GM21576 (cell line): Measurements from ENCODE around the gene PTPRR.

Experiments used
- ATAC-seq: cut with Tn5 transposase; IDR thresholded peaks from one replicate; pipeline ENCODE4 v1.9.1; 2021; ENCODE audit warnings: mild to moderate bottlenecking, moderate library complexity; ENCODE audit not compliant: unreplicated experiment

The PTPRR gene

GRCh38 chr12:70648831-70649230, 271.7 kb downstream of the PTPRR start:
- no peak for ATAC-seq

- ATAC-seq: no peak
Measured at GRCh38 chr12:70648191-70648590, 272.3 kb downstream of the PTPRR start.

- no peak for ATAC-seq
Measured at GRCh38 chr12:70646850-70647249, 273.7 kb downstream of the PTPRR start.

GRCh38 chr12:70645494-70646317, 274.8 kb downstream of the PTPRR start:
- peak; percentile 79 for ATAC-seq

GRCh38 chr12:70644861-70645260, 275.7 kb downstream of the PTPRR start:
- ATAC-seq: no peak

- ATAC-seq: no peak
Measured at GRCh38 chr12:70643939-70644338, 276.6 kb downstream of the PTPRR start.

GRCh38 chr12:70641691-70642090, 278.8 kb downstream of the PTPRR start:
- ATAC-seq: no peak

GRCh38 chr12:70640901-70641300, 279.6 kb downstream of the PTPRR start:
- no peak for ATAC-seq

- ATAC-seq: no peak
Measured at GRCh38 chr12:70639535-70639934, 281.0 kb downstream of the PTPRR start.

GRCh38 chr12:70638639-70639360, 281.7 kb downstream of the PTPRR start:
- no peak for ATAC-seq

- no peak for ATAC-seq
Measured at GRCh38 chr12:70637303-70638085, 283.0 kb downstream of the PTPRR start, which contains the start of gene PTPRB. PTPRB (minus strand) TSS chr12:70637429; CDS start chr12:70637395, 34 bp downstream.

- ATAC-seq: no peak
Measured at GRCh38 chr12:70635755-70636154, 284.8 kb downstream of the PTPRR start.

- ATAC-seq: no peak
Measured at GRCh38 chr12:70628701-70629480, 291.6 kb downstream of the PTPRR start.

- ATAC-seq: no peak
Measured at GRCh38 chr12:70627677-70628076, 292.9 kb downstream of the PTPRR start.

GRCh38 chr12:70626180-70626579, 294.4 kb downstream of the PTPRR start:
- ATAC-seq: no peak

- no peak for ATAC-seq
Measured at GRCh38 chr12:70619471-70620152, 300.9 kb downstream of the PTPRR start.

- ATAC-seq: no peak
Measured at GRCh38 chr12:70618371-70618770, 302.2 kb downstream of the PTPRR start.

- no peak for ATAC-seq
Measured at GRCh38 chr12:70617450-70617849, 303.1 kb downstream of the PTPRR start.

- no peak for ATAC-seq
Measured at GRCh38 chr12:70615174-70615866, 305.2 kb downstream of the PTPRR start.
